HG03064 (cell line): ENCODE results near the gene ATG12.
"Not testable (repeated sequence)": the region's sequence is repeated elsewhere in the genome, so short reads cannot be mapped to it uniquely, and the experiment has no call there.

ENCODE experiments used
- ATAC-seq: cut with Tn5 transposase; IDR thresholded peaks from one replicate; pipeline ENCODE4 v1.9.1; 2021; ENCODE audit warnings: low read depth; ENCODE audit not compliant: unreplicated experiment

ATG12 gene

GRCh38 chr5:115810761-115811160 is 30.6 kb downstream of the ATG12 start:
- no peak for ATAC-seq

DNA sequence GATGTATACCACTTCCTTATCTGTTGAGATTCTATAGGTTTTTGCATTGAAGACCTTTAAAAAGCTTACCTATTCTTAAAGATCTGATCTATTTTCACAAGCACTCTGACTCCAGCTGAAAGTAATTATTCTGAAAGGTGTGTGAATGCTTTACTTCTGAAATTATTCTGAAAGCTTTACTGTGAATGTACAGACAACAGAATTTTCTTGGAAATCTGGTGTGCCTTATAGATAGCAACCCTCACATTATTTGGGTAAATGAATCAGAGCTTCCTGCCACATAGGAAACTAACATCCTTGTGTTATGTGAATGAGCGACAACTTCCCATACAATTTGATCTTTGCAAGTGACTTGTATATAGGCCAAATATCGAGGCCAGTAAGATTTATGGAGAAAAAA is 31.4 kb downstream of the ATG12 start:
- ATAC-seq, result no peak

GRCh38 chr5:115808066-115808465 is 33.3 kb downstream of the ATG12 start:
- ATAC-seq, result not testable (repeated sequence)

GRCh38 chr5:115807654-115808052 is 33.7 kb downstream of the ATG12 start:
- ATAC-seq, result no peak

DNA sequence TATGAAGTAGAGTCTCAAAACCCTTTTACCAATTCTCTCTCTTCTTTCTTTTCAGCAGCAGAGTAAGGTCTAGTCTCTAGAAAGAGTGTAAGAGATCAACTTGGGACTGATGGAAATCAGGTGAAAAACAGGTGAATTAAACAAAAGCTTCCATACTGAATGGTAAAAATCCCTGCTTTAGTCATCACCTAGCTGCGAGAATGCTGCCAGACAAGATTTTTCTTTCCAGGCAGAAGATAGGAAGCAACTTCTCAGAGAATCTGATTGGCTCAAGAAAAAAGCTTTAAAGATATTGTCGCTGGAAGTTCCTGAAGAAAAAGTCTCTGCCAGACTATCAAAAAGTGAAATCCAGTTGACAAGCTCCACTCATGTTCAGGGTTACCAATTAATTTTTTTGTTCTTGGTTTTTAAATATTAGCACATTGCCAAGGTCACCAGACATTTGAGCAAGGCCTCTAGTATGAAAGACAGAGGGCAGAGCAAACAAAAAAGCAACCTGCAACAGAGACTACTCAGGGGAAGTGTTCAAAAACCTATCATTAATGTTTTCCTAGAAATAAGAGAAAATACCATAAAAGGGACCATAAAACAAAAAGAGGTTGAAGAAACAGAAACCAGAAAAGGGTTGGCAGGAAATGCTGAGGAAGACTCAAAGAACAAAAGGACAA is 34.2 kb downstream of the ATG12 start:
- no peak for ATAC-seq

DNA sequence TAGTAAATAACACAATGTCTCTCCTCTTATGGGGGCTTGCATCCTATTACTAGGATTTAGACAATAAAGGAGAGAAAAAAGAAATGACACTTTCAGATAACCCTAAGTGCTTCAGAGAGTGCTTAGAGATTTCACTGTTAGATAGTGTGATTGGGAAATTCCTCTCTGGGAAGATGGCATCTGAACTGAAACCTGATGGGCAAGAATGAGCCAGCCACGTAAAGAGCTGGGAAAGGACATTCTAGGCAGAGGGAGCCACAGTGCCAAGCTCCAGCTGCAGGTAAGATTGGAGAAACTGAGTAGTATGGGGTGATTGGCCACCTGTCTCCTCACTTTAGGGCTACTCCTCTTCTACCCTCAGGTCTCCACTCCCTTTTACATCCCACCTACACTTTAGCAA is 39.4 kb downstream of the ATG12 start:
- ATAC-seq, result no peak

- no peak for ATAC-seq
Measured at GRCh38 chr5:115801152-115801551, 40.2 kb downstream of the ATG12 start.

- no peak for ATAC-seq
Measured at GRCh38 chr5:115800108-115800507, 41.3 kb downstream of the ATG12 start.

GRCh38 chr5:115798252-115798651 is 43.1 kb downstream of the ATG12 start:
- no peak for ATAC-seq

DNA sequence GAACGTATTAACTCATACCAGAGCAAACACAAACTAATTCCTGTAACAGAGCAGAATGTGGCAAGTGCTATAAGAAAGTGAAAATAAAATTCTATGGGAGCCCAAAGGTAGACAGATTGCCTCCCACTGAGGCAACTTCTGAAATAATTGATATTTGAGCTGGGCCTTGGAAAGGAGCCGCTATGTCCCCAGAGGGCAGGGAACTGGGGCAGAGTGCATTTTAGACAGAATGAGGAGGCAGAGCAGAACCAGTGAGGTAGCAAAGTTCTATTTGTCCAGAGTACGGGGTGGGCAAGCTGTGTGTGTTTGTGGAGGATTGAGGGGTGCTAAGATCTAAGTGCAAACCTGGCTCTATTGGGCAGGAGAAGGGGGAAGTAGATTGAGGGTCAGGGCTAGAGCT is 44.7 kb downstream of the ATG12 start:
- no peak for ATAC-seq

DNA sequence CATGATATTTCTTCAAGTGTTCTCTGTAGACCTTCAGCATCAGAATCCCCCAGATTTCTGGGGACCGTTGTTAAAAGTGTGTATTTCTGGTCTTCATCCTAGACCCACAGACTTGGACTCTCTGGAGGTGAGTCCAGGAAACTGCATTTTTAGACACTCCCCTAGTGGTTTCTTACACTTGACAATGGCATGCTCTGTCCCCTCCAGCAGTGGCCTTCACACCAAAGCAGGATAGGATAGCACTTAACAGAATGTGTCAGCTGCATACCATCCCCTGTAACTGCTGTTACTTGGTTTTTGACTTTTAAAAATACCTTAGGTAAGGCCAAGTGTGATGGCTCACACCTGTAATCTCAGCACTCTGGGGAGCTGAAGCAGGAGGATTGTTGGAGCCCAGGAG is 45.7 kb downstream of the ATG12 start:
- no peak for ATAC-seq

- ATAC-seq, result no peak
Measured at GRCh38 chr5:115788440-115788839, 52.9 kb downstream of the ATG12 start.

DNA sequence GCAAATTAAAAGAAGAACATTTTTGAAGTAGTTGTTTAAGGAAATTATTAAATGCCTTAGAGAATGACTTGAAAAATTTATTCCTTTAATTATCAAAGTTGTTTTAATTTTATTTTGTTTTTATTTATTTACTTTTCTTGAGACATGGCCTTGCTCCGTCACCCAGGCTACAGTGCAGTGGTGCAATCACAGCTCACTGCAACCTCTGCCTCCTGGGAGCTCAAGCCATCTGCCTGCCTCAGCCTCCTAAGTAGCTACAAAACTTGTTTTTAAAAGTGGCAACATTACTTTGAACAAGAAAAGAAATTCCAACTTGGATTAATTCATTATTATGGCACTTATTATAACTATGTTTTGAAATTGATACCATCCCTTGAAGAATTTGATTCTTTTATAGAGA is 53.9 kb downstream of the ATG12 start:
- no peak for ATAC-seq

- ATAC-seq, result no peak
Measured at GRCh38 chr5:115785381-115786065, 55.8 kb downstream of the ATG12 start.

GRCh38 chr5:115778417-115778816 is 62.9 kb downstream of the ATG12 start:
- ATAC-seq, result no peak
